Stomach smooth muscle (tissue), 2 donors: Measurements from ENCODE around the gene OSBPL9.

Experiments
- H3K27ac ChIP-seq: one replicate; pipeline ENCODE4 v1.7.0; 2013; ENCODE audit warnings: mild to moderate bottlenecking, low read length, inconsistent platforms
- H3K27me3 ChIP-seq, 2 donors: one replicate each; pipeline ENCODE4 v1.7.0; 2013; ENCODE audit warnings: low read length in 2 of 2; ENCODE audit not compliant: insufficient read depth in 2 of 2, control insufficient read depth in 1 of 2
- H3K36me3 ChIP-seq, 2 donors: one replicate each; pipeline ENCODE4 v1.7.0; 2013; ENCODE audit warnings: low read length in 2 of 2; ENCODE audit not compliant: control insufficient read depth in 2 of 2, insufficient read depth in 2 of 2
- H3K4me1 ChIP-seq: one replicate; pipeline ENCODE4 v1.7.0; 2013; ENCODE audit warnings: low read length; ENCODE audit not compliant: control insufficient read depth, insufficient read depth
- H3K4me3 ChIP-seq, 2 donors: one replicate each; pipeline ENCODE4 v1.7.0; 2013; ENCODE audit warnings: low read length in 2 of 2
- H3K9ac ChIP-seq, 2 donors: one replicate each; pipeline ENCODE4 v1.7.0; 2013; ENCODE audit warnings: low read length in 2 of 2, mild to moderate bottlenecking in 1 of 2
- H3K9me3 ChIP-seq, 2 donors: one replicate each; pipeline ENCODE4 v1.7.0; 2013; ENCODE audit warnings: low read length in 2 of 2; ENCODE audit not compliant: control insufficient read depth in 2 of 2
- donor health status: healthy.
- donor health status: Pancreatic carcinoma.

The OSBPL9 gene

GRCh38 chr1:51616903-51617708 is at the start of gene OSBPL9:
TSS of gene OSBPL9 (plus strand) at chr1:51617092. CDS start at chr1:51617111, 19 bp downstream.
- peak within 1 kb of the TSS; percentile 83 for H3K27ac ChIP-seq
- H3K9me3 ChIP-seq, result no peaks in the 10 kb centered on the region
- H3K9ac ChIP-seq, result peak within 1 kb of the TSS; percentile 72 to 92
- H3K36me3 ChIP-seq, result no peaks in the 10 kb centered on the region
- no peaks in the 10 kb centered on the region for H3K27me3 ChIP-seq
- peaks cover 10% of the 10 kb centered on the region for H3K4me1 ChIP-seq
- peak within 1 kb of the TSS; percentile 88 to 97 for H3K4me3 ChIP-seq

- Histone ChIP-seq H3K4me3 (no peak overlapping the region), H3K27me3 (no peaks in the 10 kb centered on the region), H3K9ac (no peak overlapping the region), H3K9me3 (no peaks in the 10 kb centered on the region), H3K4me1 (no peaks in the 10 kb centered on the region), H3K27ac (no peak overlapping the region), H3K36me3 (no peaks in the 10 kb centered on the region)
Observed at GRCh38 chr1:51567653-51568052, 49.2 kb upstream of the OSBPL9 start.

DNA sequence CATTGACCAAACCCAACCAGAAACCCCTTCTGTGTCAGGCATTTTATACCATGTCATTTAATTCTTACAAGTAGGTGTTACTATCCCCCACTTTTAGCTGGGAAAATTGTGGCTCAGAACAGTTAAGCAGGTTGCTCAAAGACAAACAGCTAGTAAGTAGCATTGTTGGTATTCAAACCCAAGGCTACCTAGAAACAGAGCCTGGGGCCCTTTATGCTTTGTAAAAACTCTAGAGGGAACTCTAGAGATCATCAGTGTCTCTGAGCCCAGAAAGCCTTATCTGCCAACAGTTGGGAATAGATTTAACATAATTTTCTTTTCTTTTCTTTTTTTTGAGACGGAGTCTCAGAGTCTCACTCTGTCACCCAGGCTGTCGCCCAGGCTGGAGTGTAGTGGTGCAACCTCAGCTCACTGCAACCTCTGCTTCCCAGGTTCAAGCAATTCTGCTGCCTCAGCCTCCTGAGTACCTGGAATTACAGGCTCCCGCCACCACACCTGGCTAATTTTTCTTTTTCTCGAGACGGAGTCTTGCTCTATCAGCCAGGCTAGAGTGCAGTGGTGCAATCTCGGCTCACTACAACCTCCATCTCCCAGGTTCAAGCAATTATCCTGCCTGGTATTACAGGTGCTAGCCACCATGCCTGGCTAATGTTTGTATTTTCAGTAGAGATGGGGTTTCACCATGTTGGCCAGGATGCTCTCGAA is 48.5 kb upstream of the OSBPL9 start:
- H3K36me3 ChIP-seq, result no peaks in the 10 kb centered on the region
- H3K9ac ChIP-seq, result no peak overlapping the region
- no peaks in the 10 kb centered on the region for H3K27me3 ChIP-seq
- H3K4me3 ChIP-seq, result no peak overlapping the region
- H3K4me1 ChIP-seq, result no peaks in the 10 kb centered on the region
- no peak overlapping the region for H3K27ac ChIP-seq
- no peaks in the 10 kb centered on the region for H3K9me3 ChIP-seq

DNA sequence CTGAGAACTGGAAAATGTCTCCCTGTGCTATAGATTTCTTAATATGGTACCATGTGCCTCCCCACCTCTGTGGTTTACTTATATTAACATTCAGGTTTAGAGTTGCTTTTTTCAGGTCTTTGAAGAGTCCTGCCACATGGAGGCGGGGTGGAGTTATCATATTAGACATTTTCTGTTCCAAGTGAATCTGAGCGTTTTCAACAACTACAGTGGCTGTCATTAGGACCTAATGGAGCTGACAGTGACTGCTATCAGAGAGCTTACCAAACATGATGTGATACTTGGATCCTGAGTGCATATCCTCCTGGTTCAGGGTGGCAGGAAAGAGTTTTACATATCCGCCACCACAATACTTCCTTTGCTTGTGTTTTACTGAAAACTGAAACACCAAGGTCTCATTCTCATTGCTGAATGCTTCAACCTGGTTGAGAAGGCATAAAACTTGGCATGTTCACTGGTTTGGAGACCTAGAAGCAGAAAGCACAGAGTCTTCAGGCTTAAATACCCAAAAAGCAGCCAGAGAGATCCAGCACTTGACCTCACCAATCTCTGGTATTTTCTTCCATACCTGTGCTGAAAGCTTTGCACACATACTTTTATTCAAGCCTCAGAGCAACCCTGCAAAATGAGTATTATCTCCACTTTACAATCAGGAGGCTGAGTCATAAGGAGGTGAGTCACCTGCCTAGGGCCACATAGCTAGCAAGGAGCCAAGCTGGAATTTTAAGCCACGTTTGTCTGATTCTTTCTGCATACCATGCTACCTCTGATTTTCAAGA is 47.4 kb upstream of the OSBPL9 start:
- Histone ChIP-seq H3K36me3 (no peaks in the 10 kb centered on the region), H3K4me3 (no peak overlapping the region), H3K9ac (no peak overlapping the region), H3K4me1 (no peaks in the 10 kb centered on the region), H3K27ac (no peak overlapping the region), H3K27me3 (no peaks in the 10 kb centered on the region), H3K9me3 (no peaks in the 10 kb centered on the region)

DNA sequence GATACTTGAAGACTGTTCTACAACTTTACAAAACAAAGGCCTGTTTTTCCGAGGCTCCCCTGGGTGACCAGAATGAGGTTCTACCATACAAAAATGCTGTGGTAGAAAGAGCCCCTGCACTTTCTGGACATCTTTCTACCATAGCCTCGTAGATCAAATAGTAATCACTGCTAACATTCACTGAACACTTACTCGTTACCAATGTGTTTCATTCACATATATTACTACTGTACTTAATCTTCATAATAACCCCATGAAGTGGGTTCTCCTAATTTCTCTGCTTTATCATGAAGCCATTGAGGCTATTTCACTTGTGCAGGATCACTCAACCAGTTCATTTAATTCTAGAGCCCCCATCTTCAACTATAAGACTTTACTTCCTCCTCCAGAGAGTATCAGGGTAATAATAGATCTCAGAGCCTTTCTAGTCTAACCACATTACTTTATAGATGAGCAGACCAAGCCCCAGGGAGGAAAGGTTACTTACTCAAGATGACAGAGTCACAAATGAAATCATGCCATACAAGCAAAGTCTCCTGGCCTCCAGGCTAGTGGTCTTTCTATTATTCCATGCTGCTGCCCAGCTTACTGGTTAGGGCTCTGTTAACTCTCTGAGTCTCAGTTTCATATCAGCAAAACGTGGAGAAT is 46.7 kb upstream of the OSBPL9 start:
- Histone ChIP-seq H3K9me3 (no peaks in the 10 kb centered on the region), H3K27me3 (no peaks in the 10 kb centered on the region), H3K36me3 (no peaks in the 10 kb centered on the region), H3K4me1 (no peaks in the 10 kb centered on the region), H3K4me3 (no peak overlapping the region), H3K27ac (no peak overlapping the region), H3K9ac (no peak overlapping the region)

GRCh38 chr1:51572365-51572764 is 44.5 kb upstream of the OSBPL9 start:
- H3K27me3 ChIP-seq, result no peaks in the 10 kb centered on the region

DNA sequence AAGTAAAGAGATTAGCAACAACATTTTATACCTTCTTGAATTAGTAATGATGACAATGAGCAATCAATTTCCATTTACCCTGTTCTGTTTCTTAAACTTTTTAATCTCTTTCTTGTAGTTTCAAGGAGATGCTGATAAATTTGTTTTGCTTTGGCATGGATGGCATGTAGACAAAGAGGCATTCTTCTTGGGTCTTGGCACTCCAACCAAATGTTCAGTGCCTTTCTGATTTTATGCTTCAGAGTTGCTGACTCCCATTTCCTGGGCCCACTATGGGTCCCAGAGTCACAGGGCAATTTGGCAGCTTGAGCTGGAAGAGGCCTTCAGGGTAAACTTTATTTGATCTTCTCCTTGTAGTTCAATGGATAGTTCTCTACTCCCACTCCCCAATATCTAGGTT is 42.1 kb upstream of the OSBPL9 start:
- Histone ChIP-seq H3K4me3 (no peak overlapping the region), H3K36me3 (no peaks in the 10 kb centered on the region), H3K9me3 (no peaks in the 10 kb centered on the region), H3K27me3 (no peaks in the 10 kb centered on the region), H3K4me1 (no peaks in the 10 kb centered on the region), H3K27ac (no peak overlapping the region), H3K9ac (no peak overlapping the region)

More at GRCh38 chr1:51572365-51572764, 44.5 kb upstream of the OSBPL9 start:
- no peaks in the 10 kb centered on the region for H3K4me1 ChIP-seq
- H3K27ac ChIP-seq, result no peak overlapping the region
- no peak overlapping the region for H3K9ac ChIP-seq
- no peak overlapping the region for H3K4me3 ChIP-seq
- no peaks in the 10 kb centered on the region for H3K36me3 ChIP-seq
- H3K9me3 ChIP-seq, result no peaks in the 10 kb centered on the region

- Histone ChIP-seq H3K4me3 (no peak overlapping the region), H3K9me3 (no peaks in the 10 kb centered on the region), H3K27me3 (no peaks in the 10 kb centered on the region), H3K27ac (no peak overlapping the region), H3K36me3 (no peaks in the 10 kb centered on the region), H3K4me1 (no peaks in the 10 kb centered on the region), H3K9ac (no peak overlapping the region)
Observed at GRCh38 chr1:51575406-51576084, 41.3 kb upstream of the OSBPL9 start.

DNA sequence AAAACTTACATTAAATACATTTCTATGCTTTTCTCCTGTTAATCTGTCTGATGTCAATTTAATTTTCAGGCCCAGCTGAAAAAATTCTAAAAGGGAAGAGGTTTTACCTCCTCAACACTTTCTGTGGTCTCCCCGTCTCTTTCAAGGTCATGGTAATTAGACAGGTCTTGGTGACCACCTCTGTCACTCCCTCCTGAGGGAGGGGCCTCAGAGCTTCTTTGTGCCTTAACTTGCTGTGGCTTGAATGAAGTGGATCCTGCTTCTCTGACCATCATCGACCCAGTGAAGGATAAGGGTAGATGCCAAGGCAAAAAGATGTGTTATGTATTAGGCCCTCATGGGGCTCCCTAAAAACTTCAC is 40.8 kb upstream of the OSBPL9 start:
- H3K4me1 ChIP-seq, result no peaks in the 10 kb centered on the region
- no peaks in the 10 kb centered on the region for H3K27me3 ChIP-seq
- H3K36me3 ChIP-seq, result no peaks in the 10 kb centered on the region
- no peak overlapping the region for H3K27ac ChIP-seq
- H3K4me3 ChIP-seq, result no peak overlapping the region
- H3K9me3 ChIP-seq, result no peaks in the 10 kb centered on the region
- H3K9ac ChIP-seq, result no peak overlapping the region

DNA sequence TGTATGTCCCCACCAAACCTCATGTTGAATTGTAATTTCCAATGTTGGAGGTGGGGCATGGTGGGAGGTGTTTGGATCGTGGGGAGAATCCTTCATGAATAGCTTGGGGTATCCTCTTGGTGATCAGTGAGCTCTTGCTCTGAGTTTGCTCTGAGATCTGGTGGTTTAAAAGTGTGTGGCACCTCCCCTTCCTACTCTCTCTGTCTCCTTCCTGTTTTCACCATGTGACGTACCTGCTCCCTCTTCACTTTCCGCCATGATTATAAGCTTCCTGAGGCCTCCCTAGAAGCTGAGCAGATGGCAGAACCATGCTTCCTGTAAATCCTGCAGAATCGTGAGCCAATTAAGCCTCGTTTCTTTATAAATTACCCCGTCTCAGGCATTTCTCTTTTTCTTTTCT is 40.0 kb upstream of the OSBPL9 start:
- Histone ChIP-seq H3K4me1 (no peaks in the 10 kb centered on the region), H3K9me3 (no peaks in the 10 kb centered on the region), H3K27me3 (no peaks in the 10 kb centered on the region), H3K27ac (no peak overlapping the region), H3K9ac (no peak overlapping the region), H3K36me3 (no peaks in the 10 kb centered on the region), H3K4me3 (no peak overlapping the region)
